Type B pancreatic cell (in vitro differentiated cells): ENCODE data around the gene CPEB4. TPM values are rescaled to one million over a fixed set of nuclear protein-coding genes. Genes with fewer than 3 reads are reported as not detected.
A peak's percentile ranks its signal among the peaks of the same experiment; 100 is the strongest.

Experiments
- DNase-seq: peaks from one replicate; pipeline ENCODE4 v3.0.0; 2021; ENCODE audit warnings: mixed read lengths; ENCODE audit not compliant: unreplicated experiment; ENCODE audit errors: extremely low spot score
- H3K27ac Mint-ChIP-seq: 2 replicates; pipeline ENCODE4 v1.8.0; 2021; ENCODE audit warnings: mild to moderate bottlenecking, mixed read lengths
- H3K27me3 Mint-ChIP-seq: 2 replicates; pipeline ENCODE4 v1.8.0; 2021; ENCODE audit warnings: mixed read lengths
- H3K36me3 Mint-ChIP-seq: 2 replicates; pipeline ENCODE4 v1.8.0; 2021; ENCODE audit warnings: mixed read lengths
- H3K4me1 Mint-ChIP-seq: one replicate; pipeline ENCODE4 v1.8.0; 2021; ENCODE audit warnings: mixed read lengths; ENCODE audit not compliant: unreplicated experiment
- H3K4me3 Mint-ChIP-seq: 2 replicates; pipeline ENCODE4 v1.8.0; 2021; ENCODE audit warnings: mild to moderate bottlenecking, mixed read lengths
- H3K9me3 Mint-ChIP-seq: 2 replicates; pipeline ENCODE4 v1.8.0; 2021; ENCODE audit warnings: mixed read lengths
- CTCF ChIP-seq: fragments of 200-600 bp; sonication (generic); conservative IDR thresholded peaks from 2 replicates; pipeline ENCODE4 v1.5.0; 2021; ENCODE audit warnings: antibody characterized with exemption, mild to moderate bottlenecking
- long read RNA-seq: library from polyadenylated mRNA; unstranded; transcript quantifications from one replicate; pipeline ENCODE4 v2.0.0, GENCODE V29; 2020
- total RNA-seq: library from RNA; stranded (reverse); gene quantifications from 2 replicates; pipeline ENCODE4 v1.2.1, GENCODE V29; 2021; ENCODE audit warnings: low replicate concordance

CPEB4 gene
- total RNA-seq = 53.2 and 56.1 TPM in 2 replicates
- long read RNA-seq, partial matches to known transcripts = 2 of 16 reads
- long read RNA-seq, other reads (novel, unspliced or antisense) = 12 of 16 reads

GRCh38 chr5:173887610-173888472, at the start of gene CPEB4:
Gene CPEB4 (plus strand): TSS chr5:173888349. CDS start chr5:173889734, 1,385 bp downstream.
- Mint-ChIP-seq H3K36me3 (peaks cover 12% of the 10 kb centered on the region), H3K9me3 (no peaks in the 10 kb centered on the region), H3K27me3 (peaks cover 27% of the 10 kb centered on the region), H3K27ac (peak within 1 kb of the TSS; percentile 100), H3K4me3 (peak within 1 kb of the TSS; percentile 100), H3K4me1 (peaks cover 44% of the 10 kb centered on the region)
- no peak for TF ChIP-seq CTCF
- DNase-seq = peak; percentile 96

GRCh38 chr5:173839117-173839713, 48.9 kb upstream of the CPEB4 start:
- no peaks in the 10 kb centered on the region for H3K36me3 Mint-ChIP-seq
- H3K4me3 Mint-ChIP-seq = no peak overlapping the region
- H3K4me1 Mint-ChIP-seq = peaks cover 26% of the 10 kb centered on the region
- H3K27ac Mint-ChIP-seq = no peak overlapping the region
- TF ChIP-seq CTCF = no peak
- DNase-seq = no peak
- no peaks in the 10 kb centered on the region for H3K9me3 Mint-ChIP-seq
- no peaks in the 10 kb centered on the region for H3K27me3 Mint-ChIP-seq

GRCh38 chr5:173840111-173840983, 47.8 kb upstream of the CPEB4 start:
- DNase-seq = no peak
- Mint-ChIP-seq H3K36me3 (no peaks in the 10 kb centered on the region), H3K9me3 (no peaks in the 10 kb centered on the region), H3K27ac (no peak overlapping the region), H3K4me3 (no peak overlapping the region), H3K4me1 (peaks cover 17% of the 10 kb centered on the region), H3K27me3 (no peaks in the 10 kb centered on the region)
- TF ChIP-seq CTCF = no peak

- Mint-ChIP-seq H3K4me3 (no peak overlapping the region), H3K36me3 (no peaks in the 10 kb centered on the region), H3K27me3 (no peaks in the 10 kb centered on the region), H3K4me1 (peaks cover 7% of the 10 kb centered on the region), H3K9me3 (no peaks in the 10 kb centered on the region), H3K27ac (peak overlapping the region; percentile 58)
- no peak for TF ChIP-seq CTCF
- DNase-seq = no peak
Observed at GRCh38 chr5:173841710-173842109, 46.4 kb upstream of the CPEB4 start.

- Mint-ChIP-seq H3K4me1 (peaks cover 7% of the 10 kb centered on the region), H3K4me3 (no peak overlapping the region), H3K27ac (no peak overlapping the region), H3K27me3 (no peaks in the 10 kb centered on the region), H3K9me3 (peaks cover 3% of the 10 kb centered on the region), H3K36me3 (no peaks in the 10 kb centered on the region)
- TF ChIP-seq CTCF = no peak
- no peak for DNase-seq
Observed at GRCh38 chr5:173843794-173844193, 44.4 kb upstream of the CPEB4 start.
